B cell (primary cell): Measurements from ENCODE around the gene TBXAS1. TPM values are rescaled to one million over a fixed set of nuclear protein-coding genes. Genes with fewer than 3 reads are reported as not detected.

Source experiments
- ATAC-seq: fragments of 200-7000 bp; cut with Tn5 transposase; one replicate; pipeline ENCODE4 v1.10.0; 2021; ENCODE audit warnings: low read depth, mild to moderate bottlenecking, moderate number of reproducible peaks, moderate library complexity
- CTCF ChIA-PET: fragments of 350-600 bp; sonication (Branson Sonifier 250); formaldehyde crosslinking; loops from one replicate; lab custom pipeline; 2021; ENCODE audit warnings: antibody characterized with exemption, inconsistent platforms; lab: Charles Lee
- POLR2A ChIA-PET: fragments of 350-600 bp; sonication (Branson Sonifier 250); formaldehyde crosslinking; loops from one replicate; lab custom pipeline; 2021; ENCODE audit warnings: antibody characterized with exemption; lab: Charles Lee
- DNase-seq: peaks from one replicate; pipeline ENCODE4 v3.0.0; 2013
- H2AFZ ChIP-seq: 2 replicates; pipeline ENCODE4 v1.6.1; 2012; ENCODE audit warnings: mild to moderate bottlenecking, low read depth, low read length; ENCODE audit not compliant: insufficient read depth, poor library complexity, severe bottlenecking
- H3K27ac ChIP-seq, 2 donors: 1 replicate in 1 of 2; 2 replicates in 1 of 2; pipeline ENCODE4 v1.5.1; 2012 to 2013; ENCODE audit warnings: low read length in 2 of 2, mild to moderate bottlenecking in 2 of 2, moderate library complexity in 1 of 2
- H3K27me3 ChIP-seq, 4 experiments: fragments of 200-600 bp in 1 of 4; sonication (generic) in 1 of 4; replicated peaks in 1 of 4; 1 replicate in 2 of 4; 2 replicates in 2 of 4; pipeline versions ENCODE4 v1.6.1 to v1.7.0; 2013 to 2016; ENCODE audit warnings: low read length in 3 of 4, mild to moderate bottlenecking in 2 of 4, mixed read lengths in 1 of 4, moderate library complexity in 1 of 4; ENCODE audit not compliant: insufficient read depth in 4 of 4, control insufficient read depth in 3 of 4; ENCODE audit errors: control extremely low read depth in 1 of 4
- H3K36me3 ChIP-seq, 2 experiments: replicated peaks in 1 of 2; 1 replicate in 1 of 2; 2 replicates in 1 of 2; pipeline versions ENCODE4 v1.6.1 to v1.7.1; 2013; ENCODE audit warnings: low read length in 1 of 2; ENCODE audit not compliant: insufficient read depth in 2 of 2, control insufficient read depth in 1 of 2; ENCODE audit errors: control extremely low read depth in 1 of 2, extremely low read depth in 1 of 2
- H3K4me1 ChIP-seq, 2 donors: fragments of 200-600 bp in 1 of 2; sonication (generic) in 1 of 2; 1 replicate in 1 of 2; 2 replicates in 1 of 2; pipeline versions ENCODE4 v1.5.1 to v1.6.1; 2013 to 2017; ENCODE audit warnings: low read length in 2 of 2; ENCODE audit not compliant: control insufficient read depth in 2 of 2, insufficient read depth in 2 of 2
- H3K4me2 ChIP-seq: replicated peaks from 2 replicates; pipeline ENCODE3; 2012; ENCODE audit warnings: mild to moderate bottlenecking, low read depth, low read length; ENCODE audit not compliant: poor library complexity, severe bottlenecking
- H3K4me3 ChIP-seq, 5 experiments: fragments of 200-600 bp in 1 of 5; sonication (generic) in 1 of 5; 1 replicate in 3 of 5; 2 replicates in 2 of 5; pipeline versions ENCODE4 v1.5.1 to v1.7.0; 2011 to 2016; ENCODE audit warnings: low read length in 4 of 5, mild to moderate bottlenecking in 4 of 5, low read depth in 2 of 5, control low read depth in 1 of 5, moderate library complexity in 1 of 5; ENCODE audit not compliant: insufficient read depth in 1 of 5; ENCODE audit errors: control extremely low read depth in 1 of 5, extremely low read depth in 1 of 5
- H3K79me2 ChIP-seq: fragments of 200-600 bp; sonication (generic); one replicate; pipeline ENCODE4 v1.6.0; 2016; ENCODE audit warnings: low read length; ENCODE audit not compliant: control insufficient read depth, insufficient read depth
- H3K9ac ChIP-seq: fragments of 200-600 bp; sonication (generic); 2 replicates; pipeline ENCODE4 v1.6.1; 2017; ENCODE audit warnings: mild to moderate bottlenecking, low read length, moderate library complexity
- H3K9me3 ChIP-seq, 3 donors: one replicate each; pipeline versions ENCODE4 v1.6.1 to v1.7.1; 2013; ENCODE audit warnings: low read length in 2 of 3; ENCODE audit not compliant: control insufficient read depth in 2 of 3, insufficient read depth in 1 of 3; ENCODE audit errors: control extremely low read depth in 1 of 3
- H4K20me1 ChIP-seq: 2 replicates; pipeline ENCODE4 v1.6.0; 2012; ENCODE audit warnings: mild to moderate bottlenecking, low read length; ENCODE audit not compliant: insufficient read depth, control insufficient read depth, poor library complexity, severe bottlenecking
- H3K27ac Mint-ChIP-seq: one replicate; pipeline ENCODE4 v1.8.0; 2021; ENCODE audit warnings: mixed read lengths
- H3K27me3 Mint-ChIP-seq: one replicate; pipeline ENCODE4 v1.8.0; 2021; ENCODE audit warnings: mixed read lengths
- H3K4me1 Mint-ChIP-seq: one replicate; pipeline ENCODE4 v1.8.0; 2021; ENCODE audit warnings: mixed read lengths
- H3K4me3 Mint-ChIP-seq: one replicate; pipeline ENCODE4 v1.8.0; 2021; ENCODE audit warnings: mixed read lengths
- H3K9me3 Mint-ChIP-seq: one replicate; pipeline ENCODE4 v1.8.0; 2022; ENCODE audit warnings: mixed read lengths; ENCODE audit not compliant: insufficient read depth
- CTCF ChIP-seq: fragments of 200-600 bp; IDR thresholded peaks from one replicate; pipeline ENCODE4 v1.8.0; 2022; ENCODE audit warnings: antibody characterized with exemption, mild to moderate bottlenecking
- EZH2 ChIP-seq: IDR thresholded peaks from 2 replicates; pipeline ENCODE4 v1.6.1; 2012; ENCODE audit warnings: borderline replicate concordance, low read depth, mild to moderate bottlenecking, moderate library complexity, low read length; ENCODE audit not compliant: insufficient read depth, poor library complexity, severe bottlenecking
- WGBS: methylation state at CpG from one replicate; pipeline ENCODE4 v1.1.5; 2013; ENCODE audit warnings: missing lambda C conversion rate; ENCODE audit not compliant: insufficient coverage; 5-methylcytosine and 5-hydroxymethylcytosine counted together
- intact Hi-C: fragments of 100-400 bp; cut with micrococcal nuclease; formaldehyde crosslinking; loops from one replicate; pipeline ENCODE4 v1.10.0; 2022
- polyA plus RNA-seq: library from polyadenylated mRNA; depleted of rRNA; stranded (reverse); fragments of >200 nt; gene quantifications from 2 replicates; pipeline ENCODE4 v1.2.3, GENCODE V29; 2012
- total RNA-seq, 2 donors: library from RNA; stranded (reverse); fragments of 120-200 nt in 1 of 2; gene quantifications; 1 replicate in 1 of 2; 2 replicates in 1 of 2; pipeline versions ENCODE4 v1.2.3 to v1.2.4, GENCODE V29; 2013 to 2022

TBXAS1 gene
- total and polyA plus RNA-seq, 2 donors (not counting 1 experiment from before 2014, with no cell fraction given) = 8.1 to 21.0 TPM

- Mint-ChIP-seq H3K4me1 (no peaks in the 10 kb centered on the region), H3K27ac (no peak overlapping the region), H3K4me3 (no peak overlapping the region), H3K27me3 (peaks cover 7% of the 10 kb centered on the region), H3K9me3 (peaks cover 9% of the 10 kb centered on the region)
- no peak overlapping the region for H3K27ac ChIP-seq
- ATAC-seq = no peak
- no peak overlapping the region for H3K4me2 ChIP-seq
- no peak for DNase-seq
- H4K20me1 ChIP-seq = no peaks in the 10 kb centered on the region
- no peak overlapping the region for H3K9ac ChIP-seq
- H3K9me3 ChIP-seq = peaks cover 0 to 17% (median 15%) of the 10 kb centered on the region in 3 donors
- TF ChIP-seq CTCF (no peak), EZH2 (no peak)
- H3K36me3 ChIP-seq = peaks cover 0 to 1% of the 10 kb centered on the region in 2 experiments
- no peak overlapping the region for H3K4me3 ChIP-seq
- intact Hi-C loops = no loop called here
- WGBS = 91% methylated on average over 7 of the region's 10 CpGs
- ChIA-PET CTCF (no interaction called here), POLR2A (no interaction called here)
- H2AFZ ChIP-seq = no peak overlapping the region
- no peaks in the 10 kb centered on the region for H3K79me2 ChIP-seq
- no peaks in the 10 kb centered on the region for H3K27me3 ChIP-seq
- H3K4me1 ChIP-seq = no peaks in the 10 kb centered on the region
Observed at GRCh38 chr7:139948587-139949335, 119.7 kb downstream of the TBXAS1 start.

GRCh38 chr7:139949629-139950028 is 120.6 kb downstream of the TBXAS1 start:
- Histone ChIP-seq H3K4me1 (no peaks in the 10 kb centered on the region), H3K9ac (no peak overlapping the region), H4K20me1 (no peaks in the 10 kb centered on the region), H3K4me2 (no peak overlapping the region), H3K9me3 (peaks cover 0 to 17% (median 15%) of the 10 kb centered on the region in 3 donors), H2AFZ (no peak overlapping the region), H3K79me2 (no peaks in the 10 kb centered on the region), H3K36me3 (peaks cover 0 to 1% of the 10 kb centered on the region in 2 experiments), H3K27ac (no peak overlapping the region), H3K4me3 (no peak overlapping the region), H3K27me3 (no peaks in the 10 kb centered on the region)
- intact Hi-C loops = no loop called here
- ChIA-PET CTCF (no interaction called here), POLR2A (no interaction called here)
- TF ChIP-seq CTCF (no peak), EZH2 (no peak)
- 93% methylated on average over 2 of the region's 3 CpGs for WGBS
- no peaks in the 10 kb centered on the region for H3K4me1 Mint-ChIP-seq
- DNase-seq (no peak), ATAC-seq (no peak)
- no peak overlapping the region for H3K4me3 Mint-ChIP-seq
- H3K9me3 Mint-ChIP-seq = peaks cover 9% of the 10 kb centered on the region
- H3K27ac Mint-ChIP-seq = no peak overlapping the region
- H3K27me3 Mint-ChIP-seq = peaks cover 7% of the 10 kb centered on the region
